HCT116 (cell line): ENCODE data around the gene ADM2.

ENCODE experiments used
- CEBPB ChIP-seq: IDR thresholded peaks from 2 replicates; pipeline ENCODE4 v1.6.1; 2012; ENCODE audit warnings: low read depth
- CTCF ChIP-seq, 3 experiments: fragments of 200-600 bp in 1 of 3; sonication (generic) in 1 of 3; IDR thresholded peaks in 2 of 3; conservative IDR thresholded peaks in 1 of 3; 2 replicates each; pipeline ENCODE4 v1.5.1; 2012 to 2017; ENCODE audit warnings: low read depth in 2 of 3, low read length in 2 of 3, antibody characterized with exemption in 1 of 3, borderline replicate concordance in 1 of 3, control low read depth in 1 of 3, mild to moderate bottlenecking in 1 of 3, mixed read lengths in 1 of 3, mixed run types in 1 of 3, moderate library complexity in 1 of 3; ENCODE audit not compliant: insufficient read depth in 1 of 3
- MAX ChIP-seq: IDR thresholded peaks from 2 replicates; pipeline ENCODE4 v1.6.1; 2012
- POLR2A ChIP-seq: IDR thresholded peaks from 2 replicates; pipeline ENCODE4 v1.7.0; 2011; ENCODE audit warnings: borderline replicate concordance; ENCODE audit not compliant: insufficient read depth, insufficient read length; ENCODE audit errors: extremely low read depth
- POLR2AphosphoS5 ChIP-seq: IDR thresholded peaks from 2 replicates; pipeline ENCODE4 v1.6.1; 2011; ENCODE audit warnings: mild to moderate bottlenecking, low read depth, low read length, moderate library complexity
- RAD21 ChIP-seq: IDR thresholded peaks from 2 replicates; pipeline ENCODE4 v1.6.1; 2012; ENCODE audit warnings: low read depth, mild to moderate bottlenecking
- REST ChIP-seq: IDR thresholded peaks from 2 replicates; pipeline ENCODE4 v1.6.1; 2012; ENCODE audit warnings: low read depth
- SP1 ChIP-seq: IDR thresholded peaks from 2 replicates; pipeline ENCODE4 v1.6.1; 2012; ENCODE audit warnings: low read depth

- no peak for TF ChIP-seq POLR2A
- TF ChIP-seq CTCF (IDR thresholded peaks at IDR 0.05 in 2 of 3, conservative IDR thresholded peaks at IDR 0.05 in 1 of 3; ENCODE audit: borderline replicate concordance in 1 of 3, insufficient read depth in 1 of 3, low read depth in 2 of 3, low read length in 2 of 3), result no peak
- no peak for TF ChIP-seq MAX
- no peak for TF ChIP-seq POLR2AphosphoS5
- no peak for TF ChIP-seq RAD21
- no peak for TF ChIP-seq SP1
- no peak for TF ChIP-seq CEBPB
- no peak for TF ChIP-seq REST
Observed at GRCh38 chr22:50459496-50460140, 21.7 kb upstream of the ADM2 start.
